Endothelial cell of umbilical vein (primary cell): Measurements from ENCODE around the gene TMEM121B.

Source experiments
- POLR2A ChIP-seq: IDR thresholded peaks from 2 replicates; pipeline ENCODE4 v1.6.1; 2012; ENCODE audit warnings: low read depth, mild to moderate bottlenecking, control low read depth, low read length
- POLR2AphosphoS5 ChIP-seq: IDR thresholded peaks from 2 replicates; pipeline ENCODE4 v1.6.1; 2012; ENCODE audit warnings: low read depth, mild to moderate bottlenecking, control low read depth, low read length, moderate library complexity; ENCODE audit not compliant: insufficient read depth
- TF ChIP-seq, protein P1 (sequence below), 2 donors: IDR thresholded peaks; 1 replicate in 1 of 2; 2 replicates in 1 of 2; pipeline ENCODE4 v1.5.1; 2011; ENCODE audit warnings: low read length in 2 of 2, mild to moderate bottlenecking in 2 of 2, moderate library complexity in 2 of 2, control low read depth in 1 of 2, inconsistent platforms in 1 of 2, low read depth in 1 of 2; ENCODE audit not compliant: insufficient read depth in 1 of 2; ENCODE audit errors: extremely low read depth in 1 of 2

DNA sequence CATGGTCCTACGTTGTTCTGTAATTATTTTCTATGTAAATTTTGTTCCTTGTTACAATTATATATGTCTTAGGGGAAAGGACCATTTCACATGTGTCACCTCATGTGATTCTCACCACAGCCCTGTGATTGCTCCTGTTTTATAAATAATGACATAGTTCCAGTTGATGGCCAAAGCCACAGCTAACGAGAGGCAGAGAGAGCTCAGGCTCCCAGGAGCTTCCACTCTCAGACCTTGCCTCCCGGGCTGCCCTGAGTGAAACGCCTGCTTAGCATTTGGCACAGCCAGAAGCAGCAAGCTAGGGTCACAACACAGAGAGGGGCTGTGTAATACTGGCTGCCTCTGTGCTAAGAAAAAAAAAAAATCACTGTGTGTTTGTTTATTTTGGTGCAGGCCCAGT lies 5.9 kb downstream of the TMEM121B start:
- TF ChIP-seq, protein P1, sequence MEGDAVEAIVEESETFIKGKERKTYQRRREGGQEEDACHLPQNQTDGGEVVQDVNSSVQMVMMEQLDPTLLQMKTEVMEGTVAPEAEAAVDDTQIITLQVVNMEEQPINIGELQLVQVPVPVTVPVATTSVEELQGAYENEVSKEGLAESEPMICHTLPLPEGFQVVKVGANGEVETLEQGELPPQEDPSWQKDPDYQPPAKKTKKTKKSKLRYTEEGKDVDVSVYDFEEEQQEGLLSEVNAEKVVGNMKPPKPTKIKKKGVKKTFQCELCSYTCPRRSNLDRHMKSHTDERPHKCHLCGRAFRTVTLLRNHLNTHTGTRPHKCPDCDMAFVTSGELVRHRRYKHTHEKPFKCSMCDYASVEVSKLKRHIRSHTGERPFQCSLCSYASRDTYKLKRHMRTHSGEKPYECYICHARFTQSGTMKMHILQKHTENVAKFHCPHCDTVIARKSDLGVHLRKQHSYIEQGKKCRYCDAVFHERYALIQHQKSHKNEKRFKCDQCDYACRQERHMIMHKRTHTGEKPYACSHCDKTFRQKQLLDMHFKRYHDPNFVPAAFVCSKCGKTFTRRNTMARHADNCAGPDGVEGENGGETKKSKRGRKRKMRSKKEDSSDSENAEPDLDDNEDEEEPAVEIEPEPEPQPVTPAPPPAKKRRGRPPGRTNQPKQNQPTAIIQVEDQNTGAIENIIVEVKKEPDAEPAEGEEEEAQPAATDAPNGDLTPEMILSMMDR (IDR thresholded peaks at IDR 0.05; ENCODE audit: extremely low read depth in 1 of 2, insufficient read depth in 1 of 2, low read depth in 1 of 2, low read length in 2 of 2): no peak
- TF ChIP-seq POLR2A (no peak), POLR2AphosphoS5 (no peak)
